Omental fat pad (tissue), 4 donors: ENCODE measurements around the gene ADAMTS6. TPM values are rescaled to one million over a fixed set of nuclear protein-coding genes. Genes with fewer than 3 reads are reported as not detected.
"Not testable (repeated sequence)": the region's sequence is repeated elsewhere in the genome, so short reads cannot be mapped to it uniquely, and the experiment has no call there.

Experiments used
- ATAC-seq: fragments of 150-250 bp; one replicate; pipeline ENCODE4 v1.9.1; 2016; ENCODE audit warnings: mild to moderate bottlenecking, moderate library complexity; ENCODE audit not compliant: low FRiP score
- DNase-seq: peaks from one replicate; pipeline ENCODE4 v3.0.0-alpha.2; 2019; ENCODE audit warnings: low spot score
- CTCF ChIP-seq, 3 donors: fragments of 450-650 bp; IDR thresholded peaks; one replicate each; pipeline ENCODE4 v1.5.1; 2016 to 2017; ENCODE audit warnings: antibody characterized with exemption in 3 of 3, mild to moderate bottlenecking in 3 of 3, moderate library complexity in 2 of 3
- total RNA-seq, 4 donors: library from RNA; depleted of rRNA; stranded (reverse); fragments of >200 nt; gene quantifications; one replicate each; pipeline ENCODE4 v1.1.0, GENCODE V29; 2016

The ADAMTS6 gene
- total RNA-seq, 4 donors from 2014 or later: 1.8 to 8.0 (median 3.0) TPM

- no peak for TF ChIP-seq CTCF (IDR thresholded peaks at IDR 0.05)
- ATAC-seq (no peak), DNase-seq (no peak)
These were observed 86.1 kb downstream of the ADAMTS6 start for GRCh38 chr5:65395526-65396155.

GRCh38 chr5:65394087-65394486, 87.6 kb downstream of the ADAMTS6 start:
- no peak for TF ChIP-seq CTCF (IDR thresholded peaks at IDR 0.05)
- DNase-seq (no peak), ATAC-seq (no peak)

- ATAC-seq (no peak), DNase-seq (no peak)
- TF ChIP-seq CTCF (IDR thresholded peaks at IDR 0.05): no peak
These were observed 90.1 kb downstream of the ADAMTS6 start for GRCh38 chr5:65391591-65391990.

GRCh38 chr5:65390208-65390607, 91.5 kb downstream of the ADAMTS6 start:
- no peak for DNase-seq
- TF ChIP-seq CTCF (IDR thresholded peaks at IDR 0.05): no peak
- no peak for ATAC-seq

- DNase-seq (no peak), ATAC-seq (no peak)
- no peak for TF ChIP-seq CTCF (IDR thresholded peaks at IDR 0.05)
These were observed 97.9 kb downstream of the ADAMTS6 start for GRCh38 chr5:65383859-65384258.

GRCh38 chr5:65382582-65382981, 99.1 kb downstream of the ADAMTS6 start:
- ATAC-seq (no peak), DNase-seq (no peak)
- TF ChIP-seq CTCF (IDR thresholded peaks at IDR 0.05): no peak

- DNase-seq, ATAC-seq: not testable (repeated sequence)
These were observed 111.2 kb downstream of the ADAMTS6 start for GRCh38 chr5:65370505-65370904.
